HUES48 (cell line): ENCODE measurements around the gene PGS1.
"Not testable (repeated sequence)": the region's sequence is repeated elsewhere in the genome, so short reads cannot be mapped to it uniquely, and the experiment has no call there.

Experiments used
- H3K27ac ChIP-seq: one replicate; pipeline ENCODE4 v1.7.0; 2013; ENCODE audit warnings: low read depth, low read length, inconsistent platforms
- H3K27me3 ChIP-seq: 2 replicates; pipeline ENCODE4 v1.6.1; 2013; ENCODE audit warnings: mild to moderate bottlenecking, low read length; ENCODE audit not compliant: control insufficient read depth, insufficient read depth
- H3K36me3 ChIP-seq: 2 replicates; pipeline ENCODE4 v1.6.1; 2013; ENCODE audit warnings: low read length; ENCODE audit not compliant: control insufficient read depth, insufficient read depth
- H3K4me1 ChIP-seq: 2 replicates; pipeline ENCODE4 v1.6.1; 2013; ENCODE audit warnings: mild to moderate bottlenecking, low read length; ENCODE audit not compliant: control insufficient read depth, insufficient read depth
- H3K4me3 ChIP-seq: 2 replicates; pipeline ENCODE4 v1.5.1; 2013; ENCODE audit warnings: mild to moderate bottlenecking, low read depth, low read length
- H3K9ac ChIP-seq: 2 replicates; pipeline ENCODE4 v1.6.1; 2013; ENCODE audit warnings: mild to moderate bottlenecking, low read depth, low read length, moderate library complexity
- H3K9me3 ChIP-seq: 2 replicates; pipeline ENCODE4 v1.6.1; 2013; ENCODE audit warnings: low read length; ENCODE audit not compliant: control insufficient read depth, insufficient read depth

The PGS1 gene

DNA sequence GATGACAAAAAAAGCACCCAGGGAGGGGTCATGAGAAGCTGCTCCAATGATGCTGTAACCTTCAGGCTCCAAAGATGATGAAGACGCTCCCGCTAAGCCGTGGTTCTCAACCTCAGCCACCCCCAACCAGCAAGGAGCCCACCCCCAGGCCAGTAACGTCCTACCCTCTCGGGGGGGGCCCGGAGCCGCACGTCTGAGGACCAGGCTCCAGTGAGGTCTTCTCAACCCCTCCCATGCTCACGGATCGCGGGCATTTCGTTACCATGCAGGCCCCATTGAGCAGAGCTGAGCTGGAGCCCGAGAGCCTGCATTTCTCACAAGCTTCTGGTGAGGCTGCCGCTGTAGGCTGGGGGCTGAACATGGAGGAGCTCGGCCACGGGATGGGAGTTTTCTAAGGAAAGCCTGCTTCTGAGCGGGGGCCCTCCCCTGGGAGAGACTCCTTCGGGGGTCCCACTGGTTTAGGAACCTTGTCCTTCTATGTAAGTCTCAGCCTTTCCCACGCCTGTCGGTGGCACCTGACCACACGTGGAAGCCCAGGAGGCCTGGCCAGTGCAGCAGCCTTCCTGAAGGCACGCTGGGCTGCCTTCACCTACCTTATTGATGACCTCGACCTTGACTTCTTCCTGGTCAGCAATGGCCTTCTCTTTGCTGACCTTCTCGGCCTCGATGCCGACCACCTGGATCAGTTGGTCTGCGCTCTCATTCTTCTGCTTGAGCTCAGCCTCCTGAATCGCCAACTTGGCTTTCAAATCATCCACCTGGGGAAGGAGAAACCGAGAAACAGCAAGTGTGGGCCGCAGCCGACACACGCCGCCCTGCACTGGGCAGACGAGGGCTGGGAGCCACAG lies 82.7 kb downstream of the PGS1 start:
- Histone ChIP-seq H3K4me1 (no peaks in the 10 kb centered on the region), H3K4me3 (no peak overlapping the region), H3K27ac (no peak overlapping the region), H3K9ac (no peak overlapping the region), H3K27me3 (no peaks in the 10 kb centered on the region), H3K36me3 (no peaks in the 10 kb centered on the region), H3K9me3 (peaks cover 4% of the 10 kb centered on the region; the same call in 1 of the 2 replicates)

DNA sequence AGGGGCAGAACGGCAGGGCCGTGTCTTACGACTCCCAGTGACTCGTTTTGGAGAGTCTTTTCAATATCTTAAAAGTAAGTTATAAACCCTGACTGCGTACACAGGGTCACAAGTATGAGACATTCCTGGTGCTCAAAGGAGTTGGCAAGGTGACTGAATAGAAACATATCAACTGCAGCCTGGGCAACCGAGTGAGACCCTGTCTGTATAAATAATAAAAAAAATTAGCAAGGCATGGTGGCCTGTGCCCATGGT lies 83.3 kb downstream of the PGS1 start:
- no peak overlapping the region for H3K4me3 ChIP-seq
- H3K36me3 ChIP-seq: no peaks in the 10 kb centered on the region
- H3K4me1 ChIP-seq: no peaks in the 10 kb centered on the region
- H3K27ac ChIP-seq: no peak overlapping the region
- H3K27me3 ChIP-seq: no peaks in the 10 kb centered on the region
- H3K9me3 ChIP-seq: peaks cover 4% of the 10 kb centered on the region; the same call in 1 of the 2 replicates
- no peak overlapping the region for H3K9ac ChIP-seq

- Histone ChIP-seq H3K9me3 (peaks cover 4% of the 10 kb centered on the region; the same call in 1 of the 2 replicates), H3K4me3 (no peak overlapping the region), H3K36me3 (no peaks in the 10 kb centered on the region), H3K27me3 (no peaks in the 10 kb centered on the region), H3K27ac (no peak overlapping the region), H3K4me1 (no peaks in the 10 kb centered on the region), H3K9ac (no peak overlapping the region)
Measured at GRCh38 chr17:78462148-78462547, 83.7 kb downstream of the PGS1 start.

GRCh38 chr17:78466109-78466785 lies 87.8 kb downstream of the PGS1 start:
- H3K27ac ChIP-seq, H3K36me3 ChIP-seq, H3K9me3 ChIP-seq, H3K9ac ChIP-seq, H3K27me3 ChIP-seq, H3K4me3 ChIP-seq, H3K4me1 ChIP-seq: not testable (repeated sequence)

- peaks cover 4% of the 10 kb centered on the region; the same call in 1 of the 2 replicates for H3K9me3 ChIP-seq
- no peaks in the 10 kb centered on the region for H3K27me3 ChIP-seq
- no peak overlapping the region for H3K4me3 ChIP-seq
- H3K9ac ChIP-seq: no peak overlapping the region
- no peak overlapping the region for H3K27ac ChIP-seq
- no peaks in the 10 kb centered on the region for H3K36me3 ChIP-seq
- no peaks in the 10 kb centered on the region for H3K4me1 ChIP-seq
Measured at GRCh38 chr17:78466786-78467715, 88.6 kb downstream of the PGS1 start.

GRCh38 chr17:78468366-78468765 lies 89.9 kb downstream of the PGS1 start:
- Histone ChIP-seq H3K9ac (no peak overlapping the region), H3K36me3 (no peaks in the 10 kb centered on the region), H3K4me3 (no peak overlapping the region), H3K27me3 (no peaks in the 10 kb centered on the region), H3K9me3 (peaks cover 4% of the 10 kb centered on the region; the same call in 1 of the 2 replicates), H3K27ac (no peak overlapping the region), H3K4me1 (no peaks in the 10 kb centered on the region)

- Histone ChIP-seq H3K9ac (no peak overlapping the region), H3K27ac (no peak overlapping the region), H3K4me1 (no peaks in the 10 kb centered on the region), H3K4me3 (no peak overlapping the region), H3K27me3 (no peaks in the 10 kb centered on the region), H3K36me3 (no peaks in the 10 kb centered on the region), H3K9me3 (peaks cover 3% of the 10 kb centered on the region; the same call in 1 of the 2 replicates)
Measured at GRCh38 chr17:78469443-78469842, 91.0 kb downstream of the PGS1 start.

DNA sequence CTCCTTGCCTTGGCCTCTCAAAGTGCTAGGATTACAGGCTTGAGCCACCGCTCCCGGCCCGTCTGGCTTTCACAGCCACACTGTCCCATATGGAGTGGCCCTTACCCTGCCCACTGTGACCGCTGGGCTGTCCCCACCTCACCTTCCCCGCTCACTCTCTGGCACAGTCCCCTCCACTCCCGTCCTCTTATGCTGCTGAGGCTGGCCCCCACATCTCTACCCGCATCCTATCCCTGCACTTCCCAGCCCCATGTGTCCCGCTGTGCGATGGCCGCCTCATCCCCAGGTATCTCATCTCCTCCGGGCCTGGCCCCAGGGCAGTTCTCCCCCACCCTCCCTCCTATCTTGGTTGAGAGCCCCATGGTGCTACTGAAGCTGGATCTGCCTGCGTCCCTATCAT lies 93.2 kb downstream of the PGS1 start:
- no peaks in the 10 kb centered on the region for H3K27me3 ChIP-seq
- no peak overlapping the region for H3K27ac ChIP-seq
- no peak overlapping the region for H3K4me3 ChIP-seq
- no peaks in the 10 kb centered on the region for H3K9me3 ChIP-seq
- no peak overlapping the region for H3K9ac ChIP-seq
- H3K36me3 ChIP-seq: no peaks in the 10 kb centered on the region
- no peaks in the 10 kb centered on the region for H3K4me1 ChIP-seq

DNA sequence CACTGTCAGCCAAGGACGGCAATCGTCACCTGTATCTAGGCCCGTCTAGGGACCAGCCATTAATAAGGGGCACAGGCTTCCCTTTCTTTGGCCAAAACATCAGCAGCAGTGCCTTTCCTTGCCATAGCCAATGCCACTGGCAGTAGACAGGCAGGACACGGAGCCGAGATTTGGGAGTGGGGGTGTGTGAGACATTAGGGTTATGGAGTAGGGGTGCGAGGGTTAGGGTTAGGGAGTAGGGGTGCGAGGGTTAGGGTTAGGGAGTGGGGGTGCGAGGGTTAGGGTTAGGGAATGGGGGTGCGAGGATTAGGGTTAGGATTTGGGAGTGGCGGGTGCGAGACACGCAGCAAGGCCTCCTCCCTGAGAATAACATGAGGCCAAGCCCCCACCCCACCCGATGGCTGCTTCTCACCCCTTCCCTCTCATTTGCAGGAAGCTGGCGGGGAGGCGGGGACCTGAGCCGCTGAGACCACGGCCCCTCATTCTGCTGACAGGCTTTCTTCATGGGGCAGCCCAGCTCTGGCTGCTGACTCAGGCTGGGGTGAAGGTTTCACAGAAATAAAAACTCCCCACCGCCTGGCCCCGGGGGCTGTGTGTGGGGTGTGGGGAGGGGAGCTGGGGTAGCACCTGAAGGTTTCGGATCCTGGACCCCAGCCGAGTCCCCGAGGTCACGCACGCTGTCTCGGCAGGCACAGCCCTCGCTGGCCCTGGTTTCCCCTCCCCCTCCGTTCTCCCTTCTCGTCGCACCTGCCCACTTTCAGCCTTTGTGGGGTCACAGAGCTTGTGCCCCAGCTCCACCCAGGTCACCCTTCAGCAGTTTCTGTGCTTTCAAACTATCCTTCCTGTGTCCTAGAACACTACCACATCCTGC lies 93.8 kb downstream of the PGS1 start:
- no peaks in the 10 kb centered on the region for H3K9me3 ChIP-seq
- H3K27ac ChIP-seq: no peak overlapping the region
- no peak overlapping the region for H3K4me3 ChIP-seq
- no peaks in the 10 kb centered on the region for H3K36me3 ChIP-seq
- no peaks in the 10 kb centered on the region for H3K4me1 ChIP-seq
- no peak overlapping the region for H3K9ac ChIP-seq
- H3K27me3 ChIP-seq: no peaks in the 10 kb centered on the region

DNA sequence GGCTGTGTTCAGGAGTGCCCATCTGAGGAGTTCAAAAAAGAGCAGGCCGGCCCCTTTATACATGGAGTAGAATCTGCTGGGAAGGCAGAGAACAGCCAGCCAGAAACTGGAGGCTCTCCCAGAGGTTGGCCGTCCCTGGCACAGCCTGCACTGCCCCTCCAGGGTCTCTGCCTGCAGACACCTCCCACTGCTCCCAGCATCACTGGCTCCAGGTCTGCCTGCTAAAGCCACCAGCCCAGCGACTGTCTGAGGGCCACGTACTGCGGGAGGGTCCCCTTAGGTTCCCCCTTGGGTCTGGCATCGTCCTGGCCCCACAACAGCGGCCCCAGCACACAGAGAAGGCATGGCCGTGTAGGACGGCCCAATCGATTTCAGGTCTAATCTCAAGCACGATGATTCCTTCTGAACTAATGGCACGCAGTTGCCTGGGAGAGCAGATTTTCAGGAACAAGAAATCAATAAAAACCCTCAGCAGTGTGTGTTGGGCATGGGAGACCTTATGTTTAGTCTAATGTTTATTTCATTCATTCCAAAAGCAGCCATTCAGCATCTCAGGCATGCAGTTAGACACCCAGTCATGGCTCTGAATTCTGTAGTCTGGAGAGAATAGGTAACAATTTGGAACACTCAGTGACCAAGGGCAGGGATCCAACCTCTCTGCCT lies 95.6 kb downstream of the PGS1 start:
- Histone ChIP-seq H3K4me1 (no peaks in the 10 kb centered on the region), H3K27ac (no peak overlapping the region), H3K9ac (no peak overlapping the region), H3K9me3 (no peaks in the 10 kb centered on the region), H3K4me3 (no peak overlapping the region), H3K36me3 (no peaks in the 10 kb centered on the region), H3K27me3 (no peaks in the 10 kb centered on the region)
